ENCODE data around the gene TBCD. TPM values are rescaled to one million over a fixed set of nuclear protein-coding genes. Genes with fewer than 3 reads are reported as not detected.

Gene TBCD
- total RNA-seq, 1 experiment from 2014 or later = 29.6 TPM

- BruUV-seq (replicated peaks) = no TSS peak
- DNase-seq (no peak), ATAC-seq (no peak)
- H3K4me3 ChIP-seq (ENCODE audit: low read length) = no peak overlapping the region
- H3K9me3 ChIP-seq (ENCODE audit: low read length) = no peaks in the 10 kb centered on the region
- ChIA-PET POLR2A (ENCODE audit: unreplicated experiment) (no interaction called here), CTCF (no interaction called here)
- intact Hi-C loops (cut with micrococcal nuclease) = no loop called here
- no peaks in the 10 kb centered on the region for H3F3A ChIP-seq (ENCODE audit: low read length, unreplicated experiment)
- H3K27ac ChIP-seq (ENCODE audit: low read length) = no peak overlapping the region
- H3K9ac ChIP-seq (ENCODE audit: low read length) = no peak overlapping the region
- no peaks in the 10 kb centered on the region for H4K20me1 ChIP-seq (ENCODE audit: low read length)
- no peaks in the 10 kb centered on the region for H3K79me2 ChIP-seq (ENCODE audit: low read length)
- no peaks in the 10 kb centered on the region for H3K9me2 ChIP-seq (replicated peaks; ENCODE audit: low read length)
- no peak overlapping the region for H2AFZ ChIP-seq (ENCODE audit: low read length)
- no peaks in the 10 kb centered on the region for H3K27me3 ChIP-seq (ENCODE audit: low read length)
- no peak overlapping the region for H3K4me2 ChIP-seq (ENCODE audit: low read length)
- H3K4me1 ChIP-seq (ENCODE audit: insufficient read depth, low read length) = no peaks in the 10 kb centered on the region
- H3K36me3 ChIP-seq (ENCODE audit: low read depth, low read length) = peaks cover 3% of the 10 kb centered on the region; the same call in 1 of the 2 replicates
- TF ChIP-seq CTCF (conservative IDR thresholded peaks at IDR 0.05; ENCODE audit: low read depth, low read length) = no peak
- no peak for TF ChIP-seq EZH2 (IDR thresholded peaks at IDR 0.05; ENCODE audit: low read length, unreplicated experiment)
- TF ChIP-seq EZH2phosphoT487 (IDR thresholded peaks at IDR 0.05; ENCODE audit: borderline replicate concordance, low read length) = no peak
Observed at GRCh38 chr17:82900741-82901140, 148.9 kb downstream of the TBCD start.

- POLR2A ChIA-PET (ENCODE audit: unreplicated experiment) = no interaction called here
- no peak for TF ChIP-seq EZH2 (IDR thresholded peaks at IDR 0.05; ENCODE audit: low read length, unreplicated experiment)
- no peak for TF ChIP-seq CTCF (conservative IDR thresholded peaks at IDR 0.05; ENCODE audit: low read depth, low read length)
- TF ChIP-seq EZH2phosphoT487 (IDR thresholded peaks at IDR 0.05; ENCODE audit: borderline replicate concordance, low read length) = no peak
- intact Hi-C loops (cut with micrococcal nuclease) = no loop called here
Observed at GRCh38 chr17:82901356-82901755, 149.5 kb downstream of the TBCD start.

GRCh38 chr17:82901856-82902255 is 150.0 kb downstream of the TBCD start:
- intact Hi-C loops (cut with micrococcal nuclease) = no loop called here
- H3K36me3 ChIP-seq (ENCODE audit: low read depth, low read length) = peaks cover 3% of the 10 kb centered on the region; the same call in 1 of the 2 replicates

More at GRCh38 chr17:82901356-82901755, 149.5 kb downstream of the TBCD start:
- Histone ChIP-seq H3K4me3 (ENCODE audit: low read length) (no peak overlapping the region), H3K4me1 (ENCODE audit: insufficient read depth, low read length) (no peaks in the 10 kb centered on the region), H3F3A (ENCODE audit: low read length, unreplicated experiment) (no peaks in the 10 kb centered on the region), H3K9ac (ENCODE audit: low read length) (no peak overlapping the region), H3K36me3 (ENCODE audit: low read depth, low read length) (peaks cover 3% of the 10 kb centered on the region; the same call in 1 of the 2 replicates), H3K9me2 (replicated peaks; ENCODE audit: low read length) (no peaks in the 10 kb centered on the region), H3K27me3 (ENCODE audit: low read length) (no peaks in the 10 kb centered on the region), H3K4me2 (ENCODE audit: low read length) (no peak overlapping the region), H3K9me3 (ENCODE audit: low read length) (no peaks in the 10 kb centered on the region), H3K27ac (ENCODE audit: low read length) (no peak overlapping the region), H2AFZ (ENCODE audit: low read length) (no peak overlapping the region), H4K20me1 (ENCODE audit: low read length) (no peaks in the 10 kb centered on the region), H3K79me2 (ENCODE audit: low read length) (no peaks in the 10 kb centered on the region)
- CTCF ChIA-PET = no interaction called here
- no peak for DNase-seq
- ATAC-seq = no peak
- no TSS peak for BruUV-seq (replicated peaks)

More at GRCh38 chr17:82901856-82902255, 150.0 kb downstream of the TBCD start:
- ATAC-seq (no peak), DNase-seq (no peak)
- Histone ChIP-seq H3K9ac (ENCODE audit: low read length) (no peak overlapping the region), H3K4me3 (ENCODE audit: low read length) (no peak overlapping the region), H3K27me3 (ENCODE audit: low read length) (no peaks in the 10 kb centered on the region), H3K4me2 (ENCODE audit: low read length) (no peak overlapping the region), H3K9me2 (replicated peaks; ENCODE audit: low read length) (no peaks in the 10 kb centered on the region), H2AFZ (ENCODE audit: low read length) (no peak overlapping the region), H3K9me3 (ENCODE audit: low read length) (no peaks in the 10 kb centered on the region), H3K4me1 (ENCODE audit: insufficient read depth, low read length) (no peaks in the 10 kb centered on the region), H4K20me1 (ENCODE audit: low read length) (no peaks in the 10 kb centered on the region), H3K27ac (ENCODE audit: low read length) (no peak overlapping the region), H3K79me2 (ENCODE audit: low read length) (no peaks in the 10 kb centered on the region), H3F3A (ENCODE audit: low read length, unreplicated experiment) (no peaks in the 10 kb centered on the region)
- CTCF ChIA-PET = no interaction called here
- TF ChIP-seq EZH2phosphoT487 (IDR thresholded peaks at IDR 0.05; ENCODE audit: borderline replicate concordance, low read length) = no peak
- TF ChIP-seq CTCF (conservative IDR thresholded peaks at IDR 0.05; ENCODE audit: low read depth, low read length) = no peak
- TF ChIP-seq EZH2 (IDR thresholded peaks at IDR 0.05; ENCODE audit: low read length, unreplicated experiment) = no peak
- BruUV-seq (replicated peaks) = no TSS peak
- POLR2A ChIA-PET (ENCODE audit: unreplicated experiment) = no interaction called here
